ENCODE measurements around the gene APOL2. TPM values are rescaled to one million over a fixed set of nuclear protein-coding genes. Genes with fewer than 3 reads are reported as not detected.
"Not testable (repeated sequence)": the region's sequence is repeated elsewhere in the genome, so short reads cannot be mapped to it uniquely, and the experiment has no call there.

Gene APOL2
- total RNA-seq, 2 experiments from 2014 or later, result 62.4 TPM

GRCh38 chr22:36261675-36262074 lies 22.3 kb upstream of the APOL2 start:
- CTCF ChIA-PET, result interaction anchor here (0.6 to 4.5 kb wide), 5 partner anchors 16 to 67 kb away, joined by 3 to 25 read pairs (median 4); partner anchors contain the start of gene APOL2
- not testable (repeated sequence) for H3K27me3 Mint-ChIP-seq (ENCODE audit: low read depth); H3K4me3 Mint-ChIP-seq; DNase-seq; H3K9me3 Mint-ChIP-seq (ENCODE audit: insufficient read depth); ATAC-seq; H3K27ac Mint-ChIP-seq
- POLR2A ChIA-PET, result interaction anchor here (0.6 kb wide), 1 partner anchor 17 kb away, joined by 3 read pairs; no protein-coding TSS in a partner anchor
- peaks cover 33% of the 10 kb centered on the region for H3K4me1 Mint-ChIP-seq (ENCODE audit: low read depth)
- H3K36me3 Mint-ChIP-seq (ENCODE audit: low read depth), result peaks cover 67% of the 10 kb centered on the region

- ChIA-PET CTCF (interaction anchor here (2.2 to 4.5 kb wide), 2 partner anchors 18 to 21 kb away, joined by 9 to 25 read pairs; partner anchors contain the start of gene APOL2), POLR2A (interaction anchor here (1.4 kb wide), 1 partner anchor 20 kb away, joined by 4 read pairs; the partner anchor contains the start of gene APOL2)
- ATAC-seq (no peak), DNase-seq (no peak)
- Mint-ChIP-seq H3K9me3 (ENCODE audit: insufficient read depth) (no peaks in the 10 kb centered on the region), H3K27me3 (ENCODE audit: low read depth) (no peaks in the 10 kb centered on the region), H3K27ac (peak overlapping the region; percentile 85), H3K4me3 (peak overlapping the region; percentile 3), H3K4me1 (ENCODE audit: low read depth) (peaks cover 51% of the 10 kb centered on the region), H3K36me3 (ENCODE audit: low read depth) (peaks cover 71% of the 10 kb centered on the region)
These were observed 20.4 kb upstream of the APOL2 start for GRCh38 chr22:36259615-36260300.

- Mint-ChIP-seq H3K36me3 (ENCODE audit: low read depth) (peaks cover 71% of the 10 kb centered on the region), H3K4me3 (peak overlapping the region; percentile 37), H3K27me3 (ENCODE audit: low read depth) (no peaks in the 10 kb centered on the region), H3K4me1 (ENCODE audit: low read depth) (peaks cover 59% of the 10 kb centered on the region), H3K27ac (peak overlapping the region; percentile 85), H3K9me3 (ENCODE audit: insufficient read depth) (no peaks in the 10 kb centered on the region)
- ATAC-seq, result peak; percentile 41
- POLR2A ChIA-PET, result interaction anchor here (1.4 kb wide), 1 partner anchor 19 kb away, joined by 4 read pairs; the partner anchor contains the start of gene APOL2
- CTCF ChIA-PET, result interaction anchor here (4.5 kb wide), 1 partner anchor 20 kb away, joined by 25 read pairs; the partner anchor contains the start of gene APOL2
- DNase-seq, result peak; percentile 66
These were observed 19.6 kb upstream of the APOL2 start for GRCh38 chr22:36258701-36259614.

- no peaks in the 10 kb centered on the region for H3K27me3 Mint-ChIP-seq (ENCODE audit: low read depth)
- peaks cover 72% of the 10 kb centered on the region for H3K36me3 Mint-ChIP-seq (ENCODE audit: low read depth)
- H3K9me3 Mint-ChIP-seq (ENCODE audit: insufficient read depth), result no peaks in the 10 kb centered on the region
- DNase-seq, result no peak
- ATAC-seq, result no peak
- H3K27ac Mint-ChIP-seq, result peak overlapping the region; percentile 85
- peaks cover 67% of the 10 kb centered on the region for H3K4me1 Mint-ChIP-seq (ENCODE audit: low read depth)
- H3K4me3 Mint-ChIP-seq, result peak overlapping the region; percentile 37
- CTCF ChIA-PET, result interaction anchor here (4.5 kb wide), 1 partner anchor 19 kb away, joined by 25 read pairs; the partner anchor contains the start of gene APOL2
- POLR2A ChIA-PET, result interaction anchor here (1.3 kb wide), 1 partner anchor 19 kb away, joined by 3 read pairs; the partner anchor contains the start of gene APOL2
These were observed 18.8 kb upstream of the APOL2 start for GRCh38 chr22:36257948-36258670.

GRCh38 chr22:36257308-36257707 lies 18.0 kb upstream of the APOL2 start:
- POLR2A ChIA-PET, result interaction anchor here (1.3 kb wide), 1 partner anchor 18 kb away, joined by 3 read pairs; the partner anchor contains the start of gene APOL2
- Mint-ChIP-seq H3K4me3 (no peak overlapping the region), H3K9me3 (ENCODE audit: insufficient read depth) (no peaks in the 10 kb centered on the region), H3K27ac (peak overlapping the region; percentile 40), H3K36me3 (ENCODE audit: low read depth) (peaks cover 67% of the 10 kb centered on the region), H3K27me3 (ENCODE audit: low read depth) (no peaks in the 10 kb centered on the region), H3K4me1 (ENCODE audit: low read depth) (peaks cover 74% of the 10 kb centered on the region)
- CTCF ChIA-PET, result no interaction called here
- DNase-seq, result no peak
- ATAC-seq, result no peak

GRCh38 chr22:36256478-36256877 lies 17.2 kb upstream of the APOL2 start:
- H3K9me3 Mint-ChIP-seq (ENCODE audit: insufficient read depth), result no peaks in the 10 kb centered on the region
- H3K27ac Mint-ChIP-seq, result peak overlapping the region; percentile 53
- ChIA-PET POLR2A (interaction anchor here (1.3 kb wide), 1 partner anchor 17 kb away, joined by 3 read pairs; the partner anchor contains the start of gene APOL2), CTCF (no interaction called here)
- H3K4me3 Mint-ChIP-seq, result no peak overlapping the region
- peaks cover 62% of the 10 kb centered on the region for H3K36me3 Mint-ChIP-seq (ENCODE audit: low read depth)
- no peaks in the 10 kb centered on the region for H3K27me3 Mint-ChIP-seq (ENCODE audit: low read depth)
- DNase-seq (no peak), ATAC-seq (no peak)
- peaks cover 80% of the 10 kb centered on the region for H3K4me1 Mint-ChIP-seq (ENCODE audit: low read depth)

GRCh38 chr22:36255572-36255971 lies 16.2 kb upstream of the APOL2 start:
- H3K27me3 Mint-ChIP-seq (ENCODE audit: low read depth); CTCF ChIA-PET; H3K9me3 Mint-ChIP-seq (ENCODE audit: insufficient read depth); POLR2A ChIA-PET; ATAC-seq; H3K27ac Mint-ChIP-seq; DNase-seq: not testable (repeated sequence)
- peaks cover 54% of the 10 kb centered on the region for H3K36me3 Mint-ChIP-seq (ENCODE audit: low read depth)
- H3K4me3 Mint-ChIP-seq, result peak overlapping the region; percentile 95
- peaks cover 80% of the 10 kb centered on the region for H3K4me1 Mint-ChIP-seq (ENCODE audit: low read depth)

- Mint-ChIP-seq H3K9me3 (ENCODE audit: insufficient read depth) (peaks cover 11% of the 10 kb centered on the region), H3K4me1 (ENCODE audit: low read depth) (peaks cover 68% of the 10 kb centered on the region), H3K27ac (peak overlapping the region; percentile 92), H3K27me3 (ENCODE audit: low read depth) (no peaks in the 10 kb centered on the region), H3K36me3 (ENCODE audit: low read depth) (peaks cover 39% of the 10 kb centered on the region), H3K4me3 (peak overlapping the region; percentile 95)
- DNase-seq (no peak), ATAC-seq (peak; percentile 6)
- POLR2A ChIA-PET, result interaction anchor here (0.7 to 1.2 kb wide), 2 partner anchors 14 to 15 kb away, joined by 3 to 6 read pairs; partner anchors contain the start of gene APOL2
- CTCF ChIA-PET, result interaction anchor here (0.9 to 8.1 kb wide), 7 partner anchors 9 to 234 kb away, joined by 3 to 90 read pairs (median 4); partner anchors contain the start of gene APOL2
These were observed 14.5 kb upstream of the APOL2 start for GRCh38 chr22:36253523-36254490.

GRCh38 chr22:36252754-36253522 lies 13.6 kb upstream of the APOL2 start, which contains the start of gene APOL1:
TSS of gene APOL1 (plus strand) at chr22:36253133. CDS start at chr22:36254956, 1,823 bp downstream.
- ATAC-seq, result peak; percentile 96
- peaks cover 31% of the 10 kb centered on the region for H3K36me3 Mint-ChIP-seq (ENCODE audit: low read depth)
- ChIA-PET POLR2A (interaction anchor here (0.7 to 1.2 kb wide), 2 partner anchors 13 to 14 kb away, joined by 3 to 6 read pairs; partner anchors contain the start of gene APOL2), CTCF (interaction anchor here (0.9 to 8.1 kb wide), 6 partner anchors 8 to 234 kb away, joined by 3 to 90 read pairs (median 4); partner anchors contain the start of gene APOL2)
- DNase-seq, result peak; percentile 76
- H3K4me1 Mint-ChIP-seq (ENCODE audit: low read depth), result peaks cover 59% of the 10 kb centered on the region
- H3K27me3 Mint-ChIP-seq (ENCODE audit: low read depth), result no peaks in the 10 kb centered on the region
- peak within 1 kb of the TSS; percentile 92 for H3K27ac Mint-ChIP-seq
- peak within 1 kb of the TSS; percentile 95 for H3K4me3 Mint-ChIP-seq
- H3K9me3 Mint-ChIP-seq (ENCODE audit: insufficient read depth), result peaks cover 17% of the 10 kb centered on the region

All from activated CD8-positive, alpha-beta T cell treated with anti-CD3 and anti-CD28 coated beads, Interleukin-2, amount 10 ng/mL, durations not matched to agents 7 days and 5 days (primary cell).